ENCODE data around the gene APBA1. TPM values are rescaled to one million over a fixed set of nuclear protein-coding genes. Genes with fewer than 3 reads are reported as not detected.

Gene APBA1
- total RNA-seq, 2 experiments from 2014 or later, result 0.47 to 1.4 TPM

DNA sequence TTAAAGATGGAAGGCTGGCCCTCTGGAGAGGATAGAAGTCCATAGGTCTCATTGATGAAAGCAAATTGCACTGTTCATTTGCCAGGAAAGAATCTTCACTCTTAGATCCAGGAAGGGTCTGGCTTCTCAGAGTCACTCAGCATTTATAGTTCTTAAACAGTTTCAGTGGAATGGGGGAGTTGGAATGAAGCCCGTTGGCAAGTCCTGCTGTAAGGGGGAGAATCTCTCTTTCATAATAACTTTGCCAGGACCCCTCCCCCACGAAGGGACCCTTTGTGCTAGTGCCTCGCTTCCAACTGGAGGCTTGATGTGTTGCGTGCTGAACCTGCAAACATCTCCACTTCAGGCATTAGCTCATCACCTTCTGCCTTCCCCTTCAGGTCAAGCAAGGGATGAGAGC lies 290.0 kb downstream of the APBA1 start:
- Mint-ChIP-seq H3K4me1 (ENCODE audit: low read depth) (no peaks in the 10 kb centered on the region), H3K36me3 (ENCODE audit: low read depth) (no peaks in the 10 kb centered on the region), H3K9me3 (no peaks in the 10 kb centered on the region), H3K27me3 (peaks cover 1% of the 10 kb centered on the region), H3K4me3 (no peak overlapping the region), H3K27ac (no peak overlapping the region)
- CTCF ChIA-PET, result no interaction called here
- no peak overlapping the region for H3K27ac ChIP-seq (ENCODE audit: low read depth in 1 of 2, low read length in 2 of 2)
- no peaks in the 10 kb centered on the region for H3K9me3 ChIP-seq (ENCODE audit: control insufficient read depth in 1 of 2, insufficient read depth in 1 of 2, low read length in 2 of 2)
- H3K36me3 ChIP-seq (ENCODE audit: insufficient read depth, low read length), result no peaks in the 10 kb centered on the region
- POLR2A ChIA-PET, result no interaction called here
- intact Hi-C loops (cut with DNase I, micrococcal nuclease), result no loop called here
- ATAC-seq (ENCODE audit: poor library complexity) (no peak), DNase-seq (no peak)
- H3K4me1 ChIP-seq (ENCODE audit: insufficient read depth, low read length), result no peaks in the 10 kb centered on the region
- TF ChIP-seq, protein P1, sequence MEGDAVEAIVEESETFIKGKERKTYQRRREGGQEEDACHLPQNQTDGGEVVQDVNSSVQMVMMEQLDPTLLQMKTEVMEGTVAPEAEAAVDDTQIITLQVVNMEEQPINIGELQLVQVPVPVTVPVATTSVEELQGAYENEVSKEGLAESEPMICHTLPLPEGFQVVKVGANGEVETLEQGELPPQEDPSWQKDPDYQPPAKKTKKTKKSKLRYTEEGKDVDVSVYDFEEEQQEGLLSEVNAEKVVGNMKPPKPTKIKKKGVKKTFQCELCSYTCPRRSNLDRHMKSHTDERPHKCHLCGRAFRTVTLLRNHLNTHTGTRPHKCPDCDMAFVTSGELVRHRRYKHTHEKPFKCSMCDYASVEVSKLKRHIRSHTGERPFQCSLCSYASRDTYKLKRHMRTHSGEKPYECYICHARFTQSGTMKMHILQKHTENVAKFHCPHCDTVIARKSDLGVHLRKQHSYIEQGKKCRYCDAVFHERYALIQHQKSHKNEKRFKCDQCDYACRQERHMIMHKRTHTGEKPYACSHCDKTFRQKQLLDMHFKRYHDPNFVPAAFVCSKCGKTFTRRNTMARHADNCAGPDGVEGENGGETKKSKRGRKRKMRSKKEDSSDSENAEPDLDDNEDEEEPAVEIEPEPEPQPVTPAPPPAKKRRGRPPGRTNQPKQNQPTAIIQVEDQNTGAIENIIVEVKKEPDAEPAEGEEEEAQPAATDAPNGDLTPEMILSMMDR (IDR thresholded peaks at IDR 0.05), result no peak
- no peak overlapping the region for H3K4me3 ChIP-seq (ENCODE audit: low read length)
- H3K27me3 ChIP-seq (ENCODE audit: control insufficient read depth in 1 of 2, insufficient read depth in 2 of 2, low read length in 2 of 2), result peaks cover 0 to 2% of the 10 kb centered on the region in 2 experiments

GRCh38 chr9:69380811-69381210 lies 291.4 kb downstream of the APBA1 start:
- Mint-ChIP-seq H3K4me3 (no peak overlapping the region), H3K27ac (no peak overlapping the region), H3K27me3 (peaks cover 9% of the 10 kb centered on the region), H3K36me3 (ENCODE audit: low read depth) (no peaks in the 10 kb centered on the region), H3K4me1 (ENCODE audit: low read depth) (no peaks in the 10 kb centered on the region), H3K9me3 (no peaks in the 10 kb centered on the region)
- POLR2A ChIA-PET, result no interaction called here
- TF ChIP-seq, protein P1 (IDR thresholded peaks at IDR 0.05), result no peak
- CTCF ChIA-PET, result no interaction called here
- H3K27me3 ChIP-seq (ENCODE audit: control insufficient read depth in 1 of 2, insufficient read depth in 2 of 2, low read length in 2 of 2), result peaks cover 0 to 2% of the 10 kb centered on the region in 2 experiments
- intact Hi-C loops (cut with DNase I, micrococcal nuclease), result no loop called here
- H3K9me3 ChIP-seq (ENCODE audit: control insufficient read depth in 1 of 2, insufficient read depth in 1 of 2, low read length in 2 of 2), result no peaks in the 10 kb centered on the region
- no peaks in the 10 kb centered on the region for H3K4me1 ChIP-seq (ENCODE audit: insufficient read depth, low read length)
- H3K4me3 ChIP-seq (ENCODE audit: low read length), result no peak overlapping the region
- no peak overlapping the region for H3K27ac ChIP-seq (ENCODE audit: low read depth in 1 of 2, low read length in 2 of 2)
- no peak for DNase-seq
- ATAC-seq (ENCODE audit: poor library complexity), result no peak
- H3K36me3 ChIP-seq (ENCODE audit: insufficient read depth, low read length), result no peaks in the 10 kb centered on the region

GRCh38 chr9:69380301-69380700 lies 291.9 kb downstream of the APBA1 start:
- DNase-seq (no peak), ATAC-seq (ENCODE audit: poor library complexity) (no peak)
- Histone ChIP-seq H3K4me3 (ENCODE audit: low read length) (no peak overlapping the region), H3K9me3 (ENCODE audit: control insufficient read depth in 1 of 2, insufficient read depth in 1 of 2, low read length in 2 of 2) (no peaks in the 10 kb centered on the region), H3K36me3 (ENCODE audit: insufficient read depth, low read length) (no peaks in the 10 kb centered on the region), H3K27me3 (ENCODE audit: control insufficient read depth in 1 of 2, insufficient read depth in 2 of 2, low read length in 2 of 2) (peaks cover 0 to 2% of the 10 kb centered on the region in 2 experiments), H3K4me1 (ENCODE audit: insufficient read depth, low read length) (no peaks in the 10 kb centered on the region), H3K27ac (ENCODE audit: low read depth in 1 of 2, low read length in 2 of 2) (no peak overlapping the region)
- ChIA-PET POLR2A (no interaction called here), CTCF (no interaction called here)
- TF ChIP-seq, protein P1 (IDR thresholded peaks at IDR 0.05), result no peak
- Mint-ChIP-seq H3K4me3 (no peak overlapping the region), H3K36me3 (ENCODE audit: low read depth) (no peaks in the 10 kb centered on the region), H3K27ac (no peak overlapping the region), H3K9me3 (no peaks in the 10 kb centered on the region), H3K27me3 (peaks cover 10% of the 10 kb centered on the region), H3K4me1 (ENCODE audit: low read depth) (no peaks in the 10 kb centered on the region)
- intact Hi-C loops (cut with DNase I, micrococcal nuclease), result no loop called here

All from CD4-positive, alpha-beta T cell (primary cell).